Left renal cortex interstitium (tissue), 4 donors: ENCODE results near the gene ADRA2B. TPM values are rescaled to one million over a fixed set of nuclear protein-coding genes. Genes with fewer than 3 reads are reported as not detected.

ENCODE experiments used
- DNase-seq, 4 donors: peaks; one replicate each; pipeline ENCODE4 v3.0.0-alpha.2; 2013; ENCODE audit warnings: low read depth in 4 of 4, low spot score in 2 of 4, missing footprints in 1 of 4
- polyA plus RNA-seq, 4 donors: library from polyadenylated mRNA; unstranded; fragments of 120-200 nt; gene quantifications; one replicate each; pipeline ENCODE4 v1.2.1, GENCODE V29; 2013; ENCODE audit not compliant: insufficient read length in 4 of 4

The ADRA2B gene
- polyA plus RNA-seq, 4 donors: 3.0 to 5.1 (median 4.0) TPM

- peak in 1 of 4 donors; percentile 59 for DNase-seq
Measured at GRCh38 chr2:96138179-96139145, 22.1 kb upstream of the ADRA2B start, which contains the start of gene ASTL. Gene ASTL (minus strand): TSS chr2:96138502. CDS start chr2:96138436, 66 bp downstream.

- DNase-seq: no peak
Measured at GRCh38 chr2:96137321-96138178, 21.2 kb upstream of the ADRA2B start.

- no peak for DNase-seq
Measured at GRCh38 chr2:96136129-96136720, 19.9 kb upstream of the ADRA2B start.

- no peak for DNase-seq
Measured at GRCh38 chr2:96135621-96136020, 19.2 kb upstream of the ADRA2B start.

- DNase-seq: no peak
Measured at GRCh38 chr2:96135171-96135570, 18.8 kb upstream of the ADRA2B start.

GRCh38 chr2:96134421-96134820 is 18.1 kb upstream of the ADRA2B start:
- DNase-seq: no peak

- DNase-seq: no peak
Measured at GRCh38 chr2:96131813-96132745, 15.7 kb upstream of the ADRA2B start.

- no peak for DNase-seq
Measured at GRCh38 chr2:96131152-96131812, 14.9 kb upstream of the ADRA2B start.

GRCh38 chr2:96130483-96130882 is 14.1 kb upstream of the ADRA2B start:
- DNase-seq: no peak

GRCh38 chr2:96129528-96130120 is 13.3 kb upstream of the ADRA2B start:
- no peak for DNase-seq

GRCh38 chr2:96128456-96128855 is 12.1 kb upstream of the ADRA2B start:
- DNase-seq: no peak

- no peak for DNase-seq
Measured at GRCh38 chr2:96124406-96125265, 8.3 kb upstream of the ADRA2B start.

- no peak for DNase-seq
Measured at GRCh38 chr2:96123936-96124335, 7.6 kb upstream of the ADRA2B start.

GRCh38 chr2:96123290-96123689 is 6.9 kb upstream of the ADRA2B start:
- DNase-seq: no peak

- no peak for DNase-seq
Measured at GRCh38 chr2:96122391-96122790, 6.0 kb upstream of the ADRA2B start.

GRCh38 chr2:96121414-96121813 is 5.0 kb upstream of the ADRA2B start:
- DNase-seq: no peak

- DNase-seq: no peak
Measured at GRCh38 chr2:96120991-96121390, 4.6 kb upstream of the ADRA2B start.
